UCSD-AML1 (cell line): ENCODE data around the gene PVALB.
A peak's percentile ranks its signal among the peaks of the same experiment; 100 is the strongest.

Source experiments
- DNase-seq: peaks from one replicate; lab custom pipeline; 2025; ENCODE audit not compliant: unreplicated experiment; lab: John Stamatoyannopoulos, UW

PVALB gene

GRCh38 chr22:36816636-36817524, at the start of gene PVALB:
Gene PVALB, minus strand, starts transcription at chr22:36817035. Its CDS starts 30 bp downstream, at chr22:36817005.
- DNase-seq = peak; percentile 34

GRCh38 chr22:36865346-36865745, 48.5 kb upstream of the PVALB start:
- no peak for DNase-seq

- no peak for DNase-seq
These were observed 47.8 kb upstream of the PVALB start for GRCh38 chr22:36864454-36865215.

- DNase-seq = no peak
These were observed 47.1 kb upstream of the PVALB start for GRCh38 chr22:36863979-36864378.

GRCh38 chr22:36863281-36863680, 46.4 kb upstream of the PVALB start:
- DNase-seq = no peak

GRCh38 chr22:36862251-36863242, 45.7 kb upstream of the PVALB start:
- peak; percentile 87 for DNase-seq

GRCh38 chr22:36860821-36861659, 44.2 kb upstream of the PVALB start, which contains the start of gene NCF4:
Gene NCF4, plus strand, starts transcription at chr22:36861006. Its CDS starts 166 bp downstream, at chr22:36861172.
- peak; percentile 86 for DNase-seq

- no peak for DNase-seq
These were observed 43.6 kb upstream of the PVALB start for GRCh38 chr22:36860438-36860820.

- DNase-seq = no peak
These were observed 43.2 kb upstream of the PVALB start for GRCh38 chr22:36860017-36860416.

- no peak for DNase-seq
These were observed 42.1 kb upstream of the PVALB start for GRCh38 chr22:36858966-36859365.

- no peak for DNase-seq
These were observed 41.3 kb upstream of the PVALB start for GRCh38 chr22:36858156-36858555.

GRCh38 chr22:36856792-36857135, 39.9 kb upstream of the PVALB start:
- no peak for DNase-seq

- peak; percentile 90 for DNase-seq
These were observed 39.4 kb upstream of the PVALB start for GRCh38 chr22:36856121-36856791.

GRCh38 chr22:36855478-36855877, 38.6 kb upstream of the PVALB start:
- no peak for DNase-seq

- peak; percentile 93 for DNase-seq
These were observed 36.7 kb upstream of the PVALB start for GRCh38 chr22:36853407-36854099.

- DNase-seq = no peak
These were observed 35.5 kb upstream of the PVALB start for GRCh38 chr22:36852056-36852973.

- DNase-seq = no peak
These were observed 33.8 kb upstream of the PVALB start for GRCh38 chr22:36850682-36851081.

GRCh38 chr22:36850056-36850455, 33.2 kb upstream of the PVALB start:
- DNase-seq = no peak
